ENCODE data around the gene SCRT2.

Gene SCRT2

DNA sequence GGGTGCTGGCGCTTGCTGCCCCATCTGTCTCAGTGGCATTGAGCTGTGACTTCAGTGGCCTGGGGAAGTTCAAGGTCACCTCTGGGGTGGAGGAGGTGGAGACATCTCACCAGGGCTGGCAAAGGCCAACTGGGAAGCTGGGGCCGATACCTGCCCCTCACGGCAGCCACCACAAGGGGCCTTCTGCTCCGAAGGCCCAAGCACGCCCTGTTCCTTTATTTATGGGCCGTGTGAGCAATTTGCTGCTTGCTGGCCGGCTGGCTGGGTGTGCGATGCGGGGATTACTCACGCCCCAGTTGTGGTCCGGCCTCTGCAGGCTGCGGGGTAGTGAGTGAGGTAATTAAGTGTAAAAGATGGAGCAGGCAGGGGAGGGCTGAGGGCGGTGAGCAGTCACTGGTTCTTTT is 13.2 kb upstream of the SCRT2 start:
- TF ChIP-seq, protein P1, sequence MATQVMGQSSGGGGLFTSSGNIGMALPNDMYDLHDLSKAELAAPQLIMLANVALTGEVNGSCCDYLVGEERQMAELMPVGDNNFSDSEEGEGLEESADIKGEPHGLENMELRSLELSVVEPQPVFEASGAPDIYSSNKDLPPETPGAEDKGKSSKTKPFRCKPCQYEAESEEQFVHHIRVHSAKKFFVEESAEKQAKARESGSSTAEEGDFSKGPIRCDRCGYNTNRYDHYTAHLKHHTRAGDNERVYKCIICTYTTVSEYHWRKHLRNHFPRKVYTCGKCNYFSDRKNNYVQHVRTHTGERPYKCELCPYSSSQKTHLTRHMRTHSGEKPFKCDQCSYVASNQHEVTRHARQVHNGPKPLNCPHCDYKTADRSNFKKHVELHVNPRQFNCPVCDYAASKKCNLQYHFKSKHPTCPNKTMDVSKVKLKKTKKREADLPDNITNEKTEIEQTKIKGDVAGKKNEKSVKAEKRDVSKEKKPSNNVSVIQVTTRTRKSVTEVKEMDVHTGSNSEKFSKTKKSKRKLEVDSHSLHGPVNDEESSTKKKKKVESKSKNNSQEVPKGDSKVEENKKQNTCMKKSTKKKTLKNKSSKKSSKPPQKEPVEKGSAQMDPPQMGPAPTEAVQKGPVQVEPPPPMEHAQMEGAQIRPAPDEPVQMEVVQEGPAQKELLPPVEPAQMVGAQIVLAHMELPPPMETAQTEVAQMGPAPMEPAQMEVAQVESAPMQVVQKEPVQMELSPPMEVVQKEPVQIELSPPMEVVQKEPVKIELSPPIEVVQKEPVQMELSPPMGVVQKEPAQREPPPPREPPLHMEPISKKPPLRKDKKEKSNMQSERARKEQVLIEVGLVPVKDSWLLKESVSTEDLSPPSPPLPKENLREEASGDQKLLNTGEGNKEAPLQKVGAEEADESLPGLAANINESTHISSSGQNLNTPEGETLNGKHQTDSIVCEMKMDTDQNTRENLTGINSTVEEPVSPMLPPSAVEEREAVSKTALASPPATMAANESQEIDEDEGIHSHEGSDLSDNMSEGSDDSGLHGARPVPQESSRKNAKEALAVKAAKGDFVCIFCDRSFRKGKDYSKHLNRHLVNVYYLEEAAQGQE (IDR thresholded peaks at IDR 0.05; ENCODE audit: insufficient replicate concordance, low read depth) = no peak
- no peak for TF ChIP-seq POLR2AphosphoS5 (IDR thresholded peaks at IDR 0.05; ENCODE audit: low read depth)
- TF ChIP-seq SPI1 (IDR thresholded peaks at IDR 0.05; ENCODE audit: borderline replicate concordance, low read depth) = no peak
- no peak for TF ChIP-seq GABPA (IDR thresholded peaks at IDR 0.05; ENCODE audit: low read depth)
- TF ChIP-seq, protein P2, sequence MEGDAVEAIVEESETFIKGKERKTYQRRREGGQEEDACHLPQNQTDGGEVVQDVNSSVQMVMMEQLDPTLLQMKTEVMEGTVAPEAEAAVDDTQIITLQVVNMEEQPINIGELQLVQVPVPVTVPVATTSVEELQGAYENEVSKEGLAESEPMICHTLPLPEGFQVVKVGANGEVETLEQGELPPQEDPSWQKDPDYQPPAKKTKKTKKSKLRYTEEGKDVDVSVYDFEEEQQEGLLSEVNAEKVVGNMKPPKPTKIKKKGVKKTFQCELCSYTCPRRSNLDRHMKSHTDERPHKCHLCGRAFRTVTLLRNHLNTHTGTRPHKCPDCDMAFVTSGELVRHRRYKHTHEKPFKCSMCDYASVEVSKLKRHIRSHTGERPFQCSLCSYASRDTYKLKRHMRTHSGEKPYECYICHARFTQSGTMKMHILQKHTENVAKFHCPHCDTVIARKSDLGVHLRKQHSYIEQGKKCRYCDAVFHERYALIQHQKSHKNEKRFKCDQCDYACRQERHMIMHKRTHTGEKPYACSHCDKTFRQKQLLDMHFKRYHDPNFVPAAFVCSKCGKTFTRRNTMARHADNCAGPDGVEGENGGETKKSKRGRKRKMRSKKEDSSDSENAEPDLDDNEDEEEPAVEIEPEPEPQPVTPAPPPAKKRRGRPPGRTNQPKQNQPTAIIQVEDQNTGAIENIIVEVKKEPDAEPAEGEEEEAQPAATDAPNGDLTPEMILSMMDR (IDR thresholded peaks at IDR 0.05; ENCODE audit: insufficient read depth, low read length) = no peak
- no peak for DNase-seq (ENCODE audit: low read depth in 1 of 2, low spot score in 1 of 2)
- no peak overlapping the region for H3K27ac ChIP-seq (replicated peaks)
- H3K4me3 ChIP-seq (replicated peaks; ENCODE audit: insufficient read depth, low read length) = no peak overlapping the region
- H3K27me3 ChIP-seq (ENCODE audit: insufficient read depth, poor library complexity, severe bottlenecking) = peaks cover 6% of the 10 kb centered on the region

DNA sequence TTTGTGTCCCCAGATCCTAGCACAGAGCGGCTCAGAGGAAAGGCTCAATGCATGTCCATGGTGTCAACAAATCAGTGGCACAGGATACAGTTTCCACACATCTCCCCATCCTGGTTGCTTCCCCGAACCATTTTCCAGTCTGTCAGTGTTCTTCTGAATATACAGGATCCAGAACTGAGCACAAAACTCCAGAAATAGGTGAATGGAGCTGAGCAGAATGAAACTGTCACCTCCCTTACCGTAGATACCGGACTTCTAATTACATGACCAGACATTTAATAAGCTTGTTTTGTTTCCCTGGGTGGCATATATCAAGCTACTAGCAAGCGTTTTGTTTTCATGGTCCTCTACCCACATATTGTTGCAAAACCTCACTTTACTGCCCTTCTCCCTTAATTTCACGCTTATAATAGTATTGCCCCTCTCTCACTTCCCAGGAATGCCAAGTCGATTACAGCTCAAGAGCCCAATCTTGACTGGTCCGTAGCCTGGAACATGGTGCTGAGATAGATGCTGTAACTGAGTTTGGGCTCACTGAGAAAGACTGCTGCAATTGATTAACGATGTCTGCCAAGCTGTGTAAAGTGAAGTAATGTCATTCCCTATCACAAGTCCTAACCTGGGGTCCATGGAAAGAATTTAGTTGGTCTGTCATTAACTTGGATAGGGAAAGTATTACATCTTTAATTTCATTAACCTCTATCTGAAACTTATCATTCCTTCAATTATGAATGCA is 12.0 kb upstream of the SCRT2 start:
- TF ChIP-seq GABPA (IDR thresholded peaks at IDR 0.05; ENCODE audit: low read depth) (no peak), POLR2AphosphoS5 (IDR thresholded peaks at IDR 0.05; ENCODE audit: low read depth) (no peak), SPI1 (IDR thresholded peaks at IDR 0.05; ENCODE audit: borderline replicate concordance, low read depth) (no peak)
- TF ChIP-seq, protein P1 (IDR thresholded peaks at IDR 0.05; ENCODE audit: insufficient replicate concordance, low read depth) = no peak
- TF ChIP-seq, protein P2 (IDR thresholded peaks at IDR 0.05; ENCODE audit: insufficient read depth, low read length) = no peak
- Histone ChIP-seq H3K4me3 (replicated peaks; ENCODE audit: insufficient read depth, low read length) (no peak overlapping the region), H3K27ac (replicated peaks) (no peak overlapping the region), H3K27me3 (ENCODE audit: insufficient read depth, poor library complexity, severe bottlenecking) (peaks cover 6% of the 10 kb centered on the region)
- DNase-seq (ENCODE audit: low read depth in 1 of 2, low spot score in 1 of 2) = no peak

DNA sequence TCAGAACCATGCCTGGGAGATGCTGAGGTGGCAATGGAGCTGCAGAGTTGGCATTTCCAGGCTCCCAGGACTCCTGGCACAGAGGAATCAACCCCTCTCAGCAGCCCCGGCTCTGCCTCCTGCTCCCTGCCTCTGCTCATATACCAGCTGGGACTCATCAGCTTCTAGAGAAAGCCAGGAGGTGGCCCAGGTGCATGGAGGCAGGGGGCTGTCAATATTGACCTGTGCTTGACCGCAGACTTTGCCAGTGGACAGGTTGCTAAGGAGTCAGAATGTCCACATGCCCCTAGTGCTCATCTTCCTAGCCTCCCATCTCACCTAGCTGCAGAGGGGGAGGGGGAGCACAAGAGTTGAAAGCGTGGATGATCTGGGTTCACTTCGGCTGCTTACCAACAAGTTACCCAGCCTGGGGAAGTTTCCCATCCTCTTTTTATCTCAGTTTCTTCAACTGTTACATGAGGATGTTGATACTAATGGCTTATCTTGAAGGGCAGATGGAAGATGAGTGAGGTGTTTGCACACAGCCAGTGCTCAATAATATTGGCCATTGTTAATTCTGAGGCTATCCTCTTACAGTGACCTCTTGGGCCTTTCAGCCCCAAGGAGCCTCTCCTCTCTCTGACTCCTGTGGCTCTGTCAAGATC is 9.2 kb upstream of the SCRT2 start:
- H3K4me3 ChIP-seq (replicated peaks; ENCODE audit: insufficient read depth, low read length) = no peak overlapping the region
- no peak overlapping the region for H3K27ac ChIP-seq (replicated peaks)
- TF ChIP-seq SPI1 (IDR thresholded peaks at IDR 0.05; ENCODE audit: borderline replicate concordance, low read depth) (no peak), POLR2AphosphoS5 (IDR thresholded peaks at IDR 0.05; ENCODE audit: low read depth) (no peak), GABPA (IDR thresholded peaks at IDR 0.05; ENCODE audit: low read depth) (no peak)
- DNase-seq (ENCODE audit: low read depth in 1 of 2, low spot score in 1 of 2) = no peak
- H3K27me3 ChIP-seq (ENCODE audit: insufficient read depth, poor library complexity, severe bottlenecking) = peaks cover 6% of the 10 kb centered on the region

DNA sequence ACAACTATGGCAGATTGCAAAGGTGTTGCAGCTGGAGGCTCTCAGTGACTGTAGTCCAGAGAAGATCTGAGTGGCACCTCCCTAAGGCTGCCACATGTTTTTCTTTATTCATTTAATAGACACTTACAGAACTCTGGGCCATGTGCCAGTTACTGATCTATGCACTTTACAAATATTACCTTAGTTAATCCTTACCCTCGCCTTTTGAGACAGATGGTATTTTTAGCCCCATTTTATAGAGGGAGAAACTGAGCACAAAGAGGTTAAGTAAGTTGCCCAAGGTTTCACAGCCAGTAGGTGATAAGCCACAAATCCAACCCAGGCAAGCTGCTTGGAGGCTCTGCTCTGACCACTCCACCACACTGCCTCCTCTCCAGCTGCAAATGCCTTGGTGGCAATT is 6.5 kb upstream of the SCRT2 start:
- no peak for DNase-seq (ENCODE audit: low read depth in 1 of 2, low spot score in 1 of 2)
- TF ChIP-seq, protein P2 (IDR thresholded peaks at IDR 0.05; ENCODE audit: insufficient read depth, low read length) = no peak
- no peak for TF ChIP-seq GABPA (IDR thresholded peaks at IDR 0.05; ENCODE audit: low read depth)
- TF ChIP-seq, protein P1 (IDR thresholded peaks at IDR 0.05; ENCODE audit: insufficient replicate concordance, low read depth) = no peak

More for the DNA sequence above, 6.5 kb upstream of the SCRT2 start:
- peaks cover 1% of the 10 kb centered on the region for H3K27me3 ChIP-seq (ENCODE audit: insufficient read depth, poor library complexity, severe bottlenecking)
- no peak overlapping the region for H3K27ac ChIP-seq (replicated peaks)
- H3K4me3 ChIP-seq (replicated peaks; ENCODE audit: insufficient read depth, low read length) = no peak overlapping the region

Data from HL-60 (cell line).